ENCODE data around the gene HOXC6. TPM values are rescaled to one million over a fixed set of nuclear protein-coding genes. Genes with fewer than 3 reads are reported as not detected.
"Not testable (repeated sequence)": the region's sequence is repeated elsewhere in the genome, so short reads cannot be mapped to it uniquely, and the experiment has no call there.

Gene HOXC6
- total and polyA plus RNA-seq, 4 donors = 6.6 to 114 (median 60.4) TPM

DNA sequence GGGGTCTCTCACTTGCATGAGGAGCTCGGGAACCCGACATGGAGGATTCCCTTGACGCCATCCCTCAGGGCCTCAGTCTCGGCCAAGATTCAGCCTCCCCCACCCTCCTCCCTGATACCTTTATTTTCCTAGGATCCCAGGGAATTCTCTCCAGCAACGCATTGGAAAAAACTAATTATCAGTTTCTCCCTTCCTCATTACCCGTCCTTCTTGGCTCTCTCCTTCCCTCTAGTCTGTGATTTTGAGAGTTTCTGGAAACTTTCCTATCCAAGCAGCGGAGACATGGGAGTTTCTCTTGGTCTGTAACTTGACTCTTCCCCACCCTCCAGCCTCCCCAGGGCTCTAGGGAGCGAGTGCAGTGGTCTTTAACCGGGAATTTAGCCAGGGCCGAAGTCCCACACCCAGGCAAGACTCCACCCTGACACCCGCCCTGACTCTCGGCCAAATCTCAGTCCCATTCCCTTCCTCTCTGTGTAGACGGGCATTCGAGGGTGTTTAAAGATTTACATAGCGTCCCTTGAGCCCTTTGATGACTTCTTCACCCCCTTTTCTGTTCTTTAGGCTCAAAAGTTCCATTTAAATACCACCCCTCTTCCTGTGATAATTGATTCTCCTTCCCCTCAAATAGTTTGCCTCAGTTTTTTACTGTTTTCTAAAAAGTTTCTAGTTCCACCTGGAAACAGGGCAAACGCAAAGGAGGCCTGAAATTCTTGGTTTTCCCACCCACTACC lies 11.3 kb downstream of the HOXC6 start:
- Histone ChIP-seq H3K4me3 (ENCODE audit: low read depth, low read length) (peak overlapping the region; percentile 10), H3K27ac (ENCODE audit: low read depth, low read length) (peak overlapping the region; percentile 100), H3K4me1 (ENCODE audit: control insufficient read depth, insufficient read depth, low read length) (peaks cover 78% of the 10 kb centered on the region), H3K36me3 (ENCODE audit: control insufficient read depth, insufficient read depth, low read length) (peaks cover 20% of the 10 kb centered on the region), H3K27me3 (ENCODE audit: control insufficient read depth, insufficient read depth, low read length) (no peaks in the 10 kb centered on the region), H3K9me3 (ENCODE audit: control insufficient read depth, insufficient read depth, low read length) (no peaks in the 10 kb centered on the region)
- DNase-seq (ENCODE audit: low read depth in 4 of 6, low spot score in 6 of 6) = peak in 1 of 6 donors; percentile 86
- 41% methylated on average over 14 of the region's 16 CpGs for WGBS (ENCODE audit: insufficient coverage)

DNA sequence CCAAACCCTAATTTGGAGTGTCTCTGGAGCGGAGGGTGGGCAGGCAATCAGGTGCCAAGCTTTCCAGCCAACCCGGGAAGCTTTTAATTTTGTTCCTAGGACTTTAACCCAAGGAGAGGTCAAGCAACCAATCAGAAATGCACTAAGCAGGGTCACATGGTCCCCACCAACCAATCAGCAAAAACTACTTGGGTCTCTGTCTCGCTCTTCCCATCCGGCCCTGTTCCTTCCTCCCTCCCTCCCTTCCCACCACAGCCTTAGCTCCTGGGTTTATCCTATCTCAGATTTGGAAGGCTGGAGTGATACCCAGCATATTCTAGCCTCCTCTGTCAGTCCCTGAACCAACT lies 11.9 kb downstream of the HOXC6 start:
- Histone ChIP-seq H3K4me3 (ENCODE audit: low read depth, low read length) (no peak overlapping the region), H3K27ac (ENCODE audit: low read depth, low read length) (peak overlapping the region; percentile 100), H3K4me1 (ENCODE audit: control insufficient read depth, insufficient read depth, low read length) (peaks cover 76% of the 10 kb centered on the region)

DNA sequence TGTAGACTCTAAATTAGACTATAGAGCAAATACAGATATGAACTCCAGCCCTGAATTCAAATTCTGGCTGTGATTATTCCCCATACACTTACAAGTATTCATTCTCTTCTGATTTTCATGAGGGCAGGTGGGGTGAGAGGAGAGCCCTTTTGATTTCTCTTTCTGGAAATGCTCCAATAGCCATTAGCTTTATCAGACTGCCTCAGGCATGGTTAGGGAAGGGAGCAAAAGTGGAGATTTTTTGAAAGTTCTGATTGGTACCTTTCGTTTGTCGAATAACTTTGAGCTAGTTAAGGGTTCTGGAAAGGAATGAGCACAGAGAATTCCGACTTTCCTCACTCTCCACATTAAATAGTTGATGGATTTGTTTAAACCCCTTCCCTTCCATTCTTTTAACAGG lies 12.4 kb downstream of the HOXC6 start:
- peaks cover 12% of the 10 kb centered on the region for H3K36me3 ChIP-seq (ENCODE audit: control insufficient read depth, insufficient read depth, low read length)
- WGBS (ENCODE audit: insufficient coverage) = no CpG with 5 or more reads among the region's 3 CpGs
- peaks cover 1% of the 10 kb centered on the region for H3K27me3 ChIP-seq (ENCODE audit: control insufficient read depth, insufficient read depth, low read length)
- H3K9me3 ChIP-seq (ENCODE audit: control insufficient read depth, insufficient read depth, low read length) = no peaks in the 10 kb centered on the region
- H3K4me1 ChIP-seq (ENCODE audit: control insufficient read depth, insufficient read depth, low read length) = peaks cover 72% of the 10 kb centered on the region
- H3K4me3 ChIP-seq (ENCODE audit: low read depth, low read length) = no peak overlapping the region
- no peak overlapping the region for H3K27ac ChIP-seq (ENCODE audit: low read depth, low read length)
- DNase-seq (ENCODE audit: low read depth in 4 of 6, low spot score in 6 of 6) = no peak

More for the DNA sequence above, 11.9 kb downstream of the HOXC6 start:
- Histone ChIP-seq H3K27me3 (ENCODE audit: control insufficient read depth, insufficient read depth, low read length) (no peaks in the 10 kb centered on the region), H3K9me3 (ENCODE audit: control insufficient read depth, insufficient read depth, low read length) (no peaks in the 10 kb centered on the region), H3K36me3 (ENCODE audit: control insufficient read depth, insufficient read depth, low read length) (peaks cover 15% of the 10 kb centered on the region)
- DNase-seq (ENCODE audit: low read depth in 4 of 6, low spot score in 6 of 6) = peak in 2 of 6 donors; percentile 70 to 91
- 44% methylated on average over 3 of the region's 4 CpGs for WGBS (ENCODE audit: insufficient coverage)

DNA sequence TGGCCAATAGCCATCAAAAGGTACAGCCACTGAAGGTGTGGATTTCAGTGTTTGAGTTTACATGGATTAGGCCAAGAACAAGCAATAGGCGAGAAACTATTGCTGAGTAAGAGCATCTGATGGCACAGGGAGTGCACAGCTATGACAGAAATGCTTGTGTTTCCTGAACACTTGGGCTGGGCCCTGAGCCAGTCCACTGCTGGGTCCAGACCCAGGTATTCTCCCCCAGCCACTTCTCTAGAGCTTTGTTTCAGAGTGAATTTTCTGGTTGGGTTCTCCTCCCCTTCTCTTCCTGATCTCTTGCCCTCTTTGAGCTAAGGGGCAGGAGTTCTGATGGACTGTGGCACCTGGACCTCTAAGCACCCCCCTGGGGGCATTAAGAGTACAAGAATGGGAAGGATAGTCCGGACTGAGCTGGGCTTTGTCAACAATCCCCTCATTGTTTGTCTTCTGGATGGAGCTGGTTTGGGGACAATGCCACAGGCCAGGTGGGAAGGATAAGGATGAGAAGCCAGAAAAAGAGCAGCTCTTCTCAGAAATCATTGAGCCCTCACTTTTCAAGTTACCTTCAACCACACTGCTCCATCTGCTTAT lies 13.0 kb downstream of the HOXC6 start:
- WGBS (ENCODE audit: insufficient coverage) = 73% methylated on average over 2 of the region's 2 CpGs
- Histone ChIP-seq H3K4me3 (ENCODE audit: low read depth, low read length) (no peak overlapping the region), H3K9me3 (ENCODE audit: control insufficient read depth, insufficient read depth, low read length) (no peaks in the 10 kb centered on the region), H3K27ac (ENCODE audit: low read depth, low read length) (peak overlapping the region; percentile 42), H3K36me3 (ENCODE audit: control insufficient read depth, insufficient read depth, low read length) (peaks cover 12% of the 10 kb centered on the region), H3K27me3 (ENCODE audit: control insufficient read depth, insufficient read depth, low read length) (peaks cover 6% of the 10 kb centered on the region), H3K4me1 (ENCODE audit: control insufficient read depth, insufficient read depth, low read length) (peaks cover 72% of the 10 kb centered on the region)
- no peak for DNase-seq (ENCODE audit: low read depth in 4 of 6, low spot score in 6 of 6)

DNA sequence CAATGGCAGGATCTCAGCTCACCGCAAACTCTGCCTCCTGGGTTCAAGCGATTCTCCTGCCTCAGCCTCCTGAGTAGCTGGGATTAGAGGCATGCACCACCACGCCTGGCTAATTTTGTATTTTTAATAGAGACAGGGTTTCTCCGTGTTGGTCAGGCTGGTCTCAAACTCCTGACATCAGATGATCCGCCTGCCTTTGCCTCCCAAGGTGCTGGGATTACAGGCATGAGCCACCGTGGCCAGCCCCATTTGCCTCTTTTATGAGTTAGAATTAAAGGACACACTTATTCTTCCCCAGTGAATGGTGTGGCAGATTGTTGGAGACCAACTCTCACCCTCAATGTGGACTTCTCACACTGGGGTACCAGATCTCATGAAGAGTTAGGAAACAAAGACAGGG lies 13.8 kb downstream of the HOXC6 start:
- 67% methylated on average over 4 of the region's 6 CpGs for WGBS (ENCODE audit: insufficient coverage)
- H3K27me3 ChIP-seq (ENCODE audit: control insufficient read depth, insufficient read depth, low read length); H3K4me3 ChIP-seq (ENCODE audit: low read depth, low read length); H3K9me3 ChIP-seq (ENCODE audit: control insufficient read depth, insufficient read depth, low read length): not testable (repeated sequence)
- Histone ChIP-seq H3K27ac (ENCODE audit: low read depth, low read length) (peak overlapping the region; percentile 16), H3K4me1 (ENCODE audit: control insufficient read depth, insufficient read depth, low read length) (peaks cover 70% of the 10 kb centered on the region), H3K36me3 (ENCODE audit: control insufficient read depth, insufficient read depth, low read length) (peaks cover 13% of the 10 kb centered on the region)
- peak in 1 of 6 donors; percentile 30 for DNase-seq (ENCODE audit: low read depth in 4 of 6, low spot score in 6 of 6)

DNA sequence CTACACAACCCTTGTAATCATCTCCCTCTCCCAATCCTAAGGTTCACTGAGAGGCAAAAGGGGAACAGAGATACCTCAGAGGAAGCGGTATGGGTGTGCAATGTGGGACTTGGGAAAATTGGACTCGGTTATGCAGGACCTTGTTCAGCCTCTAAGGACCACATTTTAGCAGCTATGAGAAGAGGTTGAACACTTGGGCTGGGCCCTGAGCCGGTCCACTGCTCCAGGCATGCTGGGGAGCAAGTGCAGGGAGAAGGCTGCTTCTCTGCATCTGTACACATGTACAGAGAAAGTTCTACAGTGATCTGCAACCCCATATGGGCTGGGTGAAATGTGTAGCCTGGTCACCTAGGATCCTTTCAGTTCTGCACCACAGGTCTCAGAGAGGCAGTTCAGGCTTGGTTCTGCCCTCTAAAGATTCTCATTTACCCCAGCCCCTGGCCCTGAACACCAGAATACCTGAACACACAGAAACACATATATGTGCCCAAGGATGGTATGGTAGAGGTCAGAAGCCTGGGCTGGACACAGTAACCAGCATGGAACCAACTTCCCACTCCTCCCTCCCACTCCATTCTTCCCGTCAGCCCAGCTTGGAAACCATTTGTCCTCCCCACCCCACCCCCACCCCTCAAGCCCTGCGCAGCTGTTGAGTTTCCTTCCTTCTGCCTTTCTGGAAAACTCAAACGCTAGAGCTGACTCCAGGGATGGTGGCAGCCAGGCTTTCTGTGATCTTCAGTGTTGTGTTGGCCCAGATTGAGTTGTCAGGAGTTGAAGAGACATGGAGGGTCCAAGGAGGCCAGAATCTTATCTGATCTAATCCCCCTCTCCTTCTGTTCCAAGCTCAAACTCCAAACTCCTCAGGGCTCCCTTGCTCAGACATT lies 15.0 kb downstream of the HOXC6 start:
- peak in 1 of 6 donors; percentile 41 for DNase-seq (ENCODE audit: low read depth in 4 of 6, low spot score in 6 of 6)
- Histone ChIP-seq H3K9me3 (ENCODE audit: control insufficient read depth, insufficient read depth, low read length) (no peaks in the 10 kb centered on the region), H3K4me1 (ENCODE audit: control insufficient read depth, insufficient read depth, low read length) (peaks cover 70% of the 10 kb centered on the region), H3K36me3 (ENCODE audit: control insufficient read depth, insufficient read depth, low read length) (peaks cover 9% of the 10 kb centered on the region), H3K27ac (ENCODE audit: low read depth, low read length) (peak overlapping the region; percentile 36), H3K4me3 (ENCODE audit: low read depth, low read length) (no peak overlapping the region), H3K27me3 (ENCODE audit: control insufficient read depth, insufficient read depth, low read length) (peaks cover 6% of the 10 kb centered on the region)
- WGBS (ENCODE audit: insufficient coverage) = 35% methylated on average over 6 of the region's 6 CpGs

DNA sequence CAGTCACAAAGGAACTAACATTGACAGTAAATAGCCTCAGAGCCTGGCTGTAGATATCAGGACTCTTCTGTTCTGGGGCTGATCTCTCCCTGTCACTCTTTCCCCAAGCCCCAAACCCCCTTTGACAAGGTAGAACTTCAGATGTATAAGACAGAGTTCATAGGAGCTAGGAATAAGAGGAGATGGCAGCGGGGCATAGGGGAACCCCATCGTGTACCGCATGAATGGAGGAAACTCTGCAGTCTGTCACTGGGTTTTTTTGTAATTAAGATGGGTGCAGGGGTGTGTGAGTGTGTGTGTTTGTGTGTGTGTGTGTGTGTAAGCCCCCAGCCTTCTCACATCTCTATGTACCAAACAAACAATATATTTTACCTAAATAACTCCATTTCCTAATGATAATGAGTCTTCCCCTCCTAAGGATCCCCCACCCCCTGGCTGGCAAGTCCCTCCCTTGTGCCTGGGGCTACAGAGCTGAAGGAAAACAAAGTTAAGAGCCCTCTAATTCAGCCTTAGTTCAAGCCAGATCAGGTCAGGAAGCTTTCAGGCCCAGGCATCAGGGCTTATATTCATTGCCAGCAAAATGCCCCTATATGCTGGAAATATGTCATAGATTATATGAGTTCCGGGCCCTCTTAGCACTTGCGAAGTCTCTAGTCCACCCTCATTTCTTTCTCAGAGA lies 16.3 kb downstream of the HOXC6 start:
- H3K36me3 ChIP-seq (ENCODE audit: control insufficient read depth, insufficient read depth, low read length) = peaks cover 9% of the 10 kb centered on the region
- H3K27ac ChIP-seq (ENCODE audit: low read depth, low read length) = peak overlapping the region; percentile 85
- H3K27me3 ChIP-seq (ENCODE audit: control insufficient read depth, insufficient read depth, low read length) = peaks cover 6% of the 10 kb centered on the region
- DNase-seq (ENCODE audit: low read depth in 4 of 6, low spot score in 6 of 6) = peak in 1 of 6 donors; percentile 60
- 48% methylated on average over 3 of the region's 5 CpGs for WGBS (ENCODE audit: insufficient coverage)
- H3K4me3 ChIP-seq (ENCODE audit: low read depth, low read length) = no peak overlapping the region
- peaks cover 57% of the 10 kb centered on the region for H3K4me1 ChIP-seq (ENCODE audit: control insufficient read depth, insufficient read depth, low read length)
- H3K9me3 ChIP-seq (ENCODE audit: control insufficient read depth, insufficient read depth, low read length) = no peaks in the 10 kb centered on the region

DNA sequence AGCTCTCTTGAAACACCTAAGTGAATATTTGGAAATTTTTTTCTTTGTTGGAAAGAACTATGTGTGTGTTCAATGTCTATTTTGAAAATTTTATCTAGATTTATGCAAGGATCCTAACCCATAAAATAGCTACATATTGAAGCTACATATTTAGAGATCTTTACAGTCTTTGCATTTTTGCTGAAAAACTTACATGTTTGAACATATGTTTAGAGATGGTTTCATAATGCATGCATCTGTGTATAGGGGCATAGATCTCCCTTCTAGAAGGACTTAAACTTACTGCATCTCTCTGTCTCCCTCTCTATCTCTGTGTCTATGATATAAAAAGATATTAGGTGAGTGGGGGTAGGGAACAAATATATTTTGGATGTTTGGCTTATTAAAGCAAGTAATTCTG lies 17.2 kb downstream of the HOXC6 start:
- Histone ChIP-seq H3K4me3 (ENCODE audit: low read depth, low read length) (no peak overlapping the region), H3K27me3 (ENCODE audit: control insufficient read depth, insufficient read depth, low read length) (peaks cover 6% of the 10 kb centered on the region), H3K27ac (ENCODE audit: low read depth, low read length) (peak overlapping the region; percentile 85), H3K9me3 (ENCODE audit: control insufficient read depth, insufficient read depth, low read length) (no peaks in the 10 kb centered on the region), H3K4me1 (ENCODE audit: control insufficient read depth, insufficient read depth, low read length) (peaks cover 57% of the 10 kb centered on the region), H3K36me3 (ENCODE audit: control insufficient read depth, insufficient read depth, low read length) (peaks cover 9% of the 10 kb centered on the region)
- DNase-seq (ENCODE audit: low read depth in 4 of 6, low spot score in 6 of 6) = peak in 1 of 6 donors; percentile 51

DNA sequence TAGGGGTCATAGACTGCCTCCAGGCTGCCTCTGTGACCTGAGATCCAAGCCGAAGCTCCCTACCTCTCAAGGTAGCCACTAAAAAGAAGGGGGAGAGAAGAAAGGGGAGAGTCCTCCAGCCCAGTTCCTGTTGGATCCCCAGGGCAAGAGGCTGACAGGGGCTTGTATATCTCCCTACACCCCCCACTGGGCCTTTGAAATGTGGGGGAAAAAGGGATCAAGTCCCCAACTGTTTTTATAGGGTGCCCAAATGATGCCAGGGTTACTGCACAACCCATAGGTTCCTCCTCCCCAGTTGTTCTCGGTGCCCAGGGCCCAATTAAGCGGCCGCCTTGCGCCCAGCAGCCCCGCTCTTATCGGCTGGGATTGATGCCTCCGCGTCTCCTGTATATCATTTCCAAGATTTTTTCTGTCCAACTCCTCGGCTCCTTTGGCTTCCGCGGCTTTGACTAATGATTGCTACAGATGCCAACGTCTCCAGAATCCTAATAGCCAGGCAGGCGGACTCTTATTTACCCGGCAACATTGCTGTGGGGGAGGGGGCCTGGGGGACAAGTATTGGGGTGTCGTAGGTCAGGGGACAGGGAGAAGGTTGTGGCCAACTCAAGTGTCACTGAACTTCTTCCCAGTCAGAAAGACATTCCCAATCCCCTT lies 17.8 kb downstream of the HOXC6 start:
- Histone ChIP-seq H3K27me3 (ENCODE audit: control insufficient read depth, insufficient read depth, low read length) (peaks cover 8% of the 10 kb centered on the region), H3K4me3 (ENCODE audit: low read depth, low read length) (peak overlapping the region; percentile 22), H3K27ac (ENCODE audit: low read depth, low read length) (peak overlapping the region; percentile 85), H3K4me1 (ENCODE audit: control insufficient read depth, insufficient read depth, low read length) (peaks cover 60% of the 10 kb centered on the region), H3K9me3 (ENCODE audit: control insufficient read depth, insufficient read depth, low read length) (no peaks in the 10 kb centered on the region), H3K36me3 (ENCODE audit: control insufficient read depth, insufficient read depth, low read length) (peaks cover 9% of the 10 kb centered on the region)
- 32% methylated on average over 11 of the region's 16 CpGs for WGBS (ENCODE audit: insufficient coverage)
- peak in 1 of 6 donors; percentile 87 for DNase-seq (ENCODE audit: low read depth in 4 of 6, low spot score in 6 of 6)

All from spinal cord (tissue), 10 donors.